ENCODE data around the gene TPO. TPM values are rescaled to one million over a fixed set of nuclear protein-coding genes. Genes with fewer than 3 reads are reported as not detected.

Gene TPO
- total RNA-seq, 2 donors from 2014 or later: 0.08 TPM; not detected in 1

DNA sequence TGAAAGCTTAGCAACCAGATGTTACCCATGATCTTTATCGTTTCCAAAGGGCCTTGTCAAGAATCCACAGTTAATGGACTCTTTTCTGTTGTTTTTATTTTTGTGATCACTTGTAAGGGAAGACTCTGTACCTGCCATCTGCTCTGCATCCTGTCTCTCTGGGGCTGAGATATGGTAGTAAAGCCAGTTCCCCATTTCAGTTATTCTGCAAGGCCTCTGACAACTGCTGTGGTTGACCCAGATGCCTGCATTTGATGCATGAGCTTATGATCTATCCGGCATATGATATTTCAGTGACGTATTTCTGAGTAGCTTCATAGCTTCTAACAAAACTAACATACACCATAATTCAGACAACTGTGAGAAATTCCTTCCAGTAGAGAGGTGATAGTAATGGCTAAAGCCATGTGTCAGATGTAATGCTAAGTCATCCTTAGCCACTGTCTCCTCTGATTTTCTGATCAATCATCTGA, 105.1 kb downstream of the TPO start:
- Mint-ChIP-seq H3K36me3 (ENCODE audit: low read depth) (no peaks in the 10 kb centered on the region), H3K27ac (peak overlapping the region; percentile 84), H3K4me1 (peaks cover 20% of the 10 kb centered on the region), H3K9me3 (no peaks in the 10 kb centered on the region), H3K27me3 (no peaks in the 10 kb centered on the region), H3K4me3 (peak overlapping the region; percentile 43)
- ATAC-seq (replicated peaks): peak; percentile 85

DNA sequence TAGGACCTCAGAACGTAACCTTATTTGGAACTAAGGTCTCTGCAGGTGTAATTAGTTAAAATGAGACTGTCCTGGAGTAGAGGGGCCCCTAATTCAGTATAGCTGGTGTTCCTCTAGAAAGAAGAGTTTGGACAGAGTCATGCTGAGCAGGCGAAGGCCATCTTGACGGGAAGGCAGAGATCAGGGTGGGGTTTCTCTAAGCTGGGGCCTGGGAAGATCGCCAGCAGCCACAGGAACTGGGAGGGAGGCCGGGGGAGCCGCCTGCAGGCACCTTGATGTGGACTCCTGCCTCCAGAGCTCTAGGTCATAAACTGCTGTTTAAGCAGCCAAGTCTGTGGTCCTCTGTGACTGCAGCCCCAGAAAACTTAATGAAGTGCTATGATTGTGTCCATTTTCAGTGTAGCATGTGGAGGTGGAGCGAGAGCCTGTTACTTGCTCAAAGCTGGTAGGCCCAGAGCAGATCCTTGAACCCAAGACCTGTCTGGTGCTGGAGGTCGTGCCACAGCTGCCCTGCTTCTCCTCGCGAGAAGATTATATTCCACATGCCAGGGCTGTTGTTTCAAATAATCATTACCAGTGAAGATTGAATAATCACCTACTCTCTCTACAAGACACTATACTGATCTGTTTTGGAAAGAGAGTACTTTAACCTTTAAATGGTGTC, 105.7 kb downstream of the TPO start:
- Mint-ChIP-seq H3K4me3 (peak overlapping the region; percentile 43), H3K9me3 (no peaks in the 10 kb centered on the region), H3K36me3 (ENCODE audit: low read depth) (no peaks in the 10 kb centered on the region), H3K4me1 (peaks cover 20% of the 10 kb centered on the region), H3K27me3 (no peaks in the 10 kb centered on the region), H3K27ac (peak overlapping the region; percentile 84)
- peak; percentile 15 for ATAC-seq (replicated peaks)

DNA sequence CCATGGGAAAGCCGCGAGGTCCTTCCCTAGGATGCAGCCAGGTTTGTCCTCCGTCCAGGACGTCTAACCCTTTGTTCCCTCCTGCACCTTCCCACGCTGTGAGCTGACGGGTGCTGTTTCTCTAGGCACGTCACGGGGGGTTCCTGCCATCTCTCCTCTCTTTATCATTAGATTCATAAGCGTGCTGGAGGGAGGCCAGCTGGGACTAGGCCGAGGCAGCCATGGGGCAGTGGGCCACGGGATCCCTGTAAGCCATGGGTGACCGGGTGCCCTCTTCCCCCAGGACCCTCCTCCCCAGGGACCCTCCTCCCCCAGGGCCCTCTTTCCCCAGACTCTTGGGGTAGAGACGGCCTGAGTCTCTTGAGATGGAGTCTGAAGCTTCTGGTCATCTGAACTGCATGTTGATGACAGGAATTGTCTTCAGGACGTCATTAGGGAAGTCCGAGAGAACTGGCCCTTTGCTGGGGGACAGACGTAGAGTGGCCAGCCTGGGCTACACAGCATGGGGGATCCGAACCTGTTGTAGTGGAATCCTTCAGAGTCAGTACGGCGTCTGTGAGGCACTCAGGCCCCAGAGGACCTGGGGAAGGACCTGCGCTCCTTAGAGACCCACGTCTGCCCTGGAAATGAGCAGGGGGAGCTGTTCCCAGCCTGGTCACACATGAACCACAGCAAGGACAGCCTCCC, 108.1 kb downstream of the TPO start:
- H3K27me3 Mint-ChIP-seq: no peaks in the 10 kb centered on the region
- no peak overlapping the region for H3K27ac Mint-ChIP-seq

DNA sequence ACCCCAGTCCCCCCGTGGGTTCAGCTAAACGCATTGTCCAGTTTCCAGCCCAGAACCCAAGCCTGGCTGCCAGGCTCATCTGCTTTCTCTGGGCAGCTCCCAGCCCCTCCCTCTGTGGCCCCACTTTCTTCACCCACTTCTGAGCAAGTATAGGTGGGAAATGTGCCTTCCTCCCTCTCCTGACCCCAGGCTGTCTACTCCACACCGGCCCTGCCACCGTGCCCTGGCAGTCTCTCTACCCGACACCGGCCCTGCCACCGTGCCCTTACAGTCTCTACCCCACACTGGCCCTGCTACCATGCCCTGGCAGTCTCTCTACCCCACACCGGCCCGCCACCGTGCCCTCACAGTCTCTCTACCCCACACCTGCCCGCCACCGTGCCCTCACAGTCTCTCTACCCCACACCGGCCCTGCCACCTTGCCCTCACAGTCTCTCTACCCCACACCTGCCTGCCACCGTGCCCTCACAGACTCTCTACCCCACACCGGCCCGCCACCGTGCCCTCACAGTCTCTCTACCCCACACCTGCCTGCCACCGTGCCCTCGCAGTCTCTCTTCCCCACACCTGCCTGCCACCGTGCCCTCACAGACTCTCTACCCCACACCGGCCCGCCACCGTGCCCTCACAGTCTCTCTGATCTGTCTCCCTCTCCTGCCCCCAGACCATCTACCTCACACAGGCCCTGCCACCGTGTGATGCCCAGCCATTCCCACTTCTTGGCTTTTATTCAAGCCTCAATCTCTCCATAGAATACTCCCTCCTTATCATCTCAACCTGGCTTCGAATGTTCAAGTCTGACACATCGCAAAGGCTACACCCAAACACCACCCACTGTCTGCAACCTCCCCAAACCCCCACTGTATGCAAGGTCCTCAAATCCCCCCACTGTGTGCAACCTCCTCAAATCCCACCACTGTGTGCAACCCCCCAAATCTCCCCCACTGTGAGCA, 108.9 kb downstream of the TPO start:
- Mint-ChIP-seq H3K9me3 (no peaks in the 10 kb centered on the region), H3K27ac (no peak overlapping the region), H3K36me3 (ENCODE audit: low read depth) (no peaks in the 10 kb centered on the region), H3K4me1 (peaks cover 16% of the 10 kb centered on the region), H3K27me3 (no peaks in the 10 kb centered on the region), H3K4me3 (no peak overlapping the region)
- ATAC-seq (replicated peaks): no peak

More for the DNA sequence above, 108.1 kb downstream of the TPO start:
- no peaks in the 10 kb centered on the region for H3K9me3 Mint-ChIP-seq
- H3K36me3 Mint-ChIP-seq (ENCODE audit: low read depth): no peaks in the 10 kb centered on the region
- H3K4me3 Mint-ChIP-seq: no peak overlapping the region
- ATAC-seq (replicated peaks): no peak
- peaks cover 16% of the 10 kb centered on the region for H3K4me1 Mint-ChIP-seq

DNA sequence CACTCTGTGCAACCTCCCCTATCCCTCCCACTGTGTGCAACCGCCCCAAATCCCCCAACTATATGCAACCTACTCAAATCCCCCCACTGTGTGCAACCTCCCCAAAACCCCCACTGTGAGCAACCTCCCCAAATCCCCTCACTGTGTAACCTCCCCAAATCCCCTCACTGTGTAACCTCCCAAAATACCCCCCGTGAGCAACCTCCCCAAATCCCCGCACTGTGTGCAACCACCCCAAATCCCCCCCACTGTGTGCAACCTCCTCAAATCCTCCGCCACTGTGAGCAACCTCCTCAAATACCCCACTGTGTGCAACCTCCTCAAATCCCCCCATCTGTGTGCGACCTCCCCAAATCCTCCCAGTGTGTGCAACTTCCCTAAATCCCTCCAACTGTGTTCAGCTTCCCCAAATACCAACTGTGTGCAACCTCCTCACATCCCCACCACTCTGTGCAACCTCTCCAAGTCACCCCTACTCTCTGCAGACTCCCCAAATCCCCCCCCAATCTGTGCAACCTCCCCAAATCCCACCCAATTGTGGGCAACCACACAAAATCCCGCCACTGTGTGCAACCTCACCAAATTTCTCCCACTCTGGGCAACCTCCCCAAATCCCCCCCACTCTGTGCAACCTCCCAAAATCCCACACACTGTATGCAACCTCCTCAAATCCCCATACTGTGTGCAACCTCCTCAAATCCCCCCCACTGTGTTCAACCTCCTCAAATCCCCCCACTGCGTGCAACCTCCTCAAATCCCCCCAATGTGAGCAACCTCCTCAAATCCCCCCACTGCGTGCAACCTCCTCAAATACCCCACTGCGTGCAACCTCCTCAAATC, 114.1 kb downstream of the TPO start:
- H3K27ac Mint-ChIP-seq: no peak overlapping the region
- no peaks in the 10 kb centered on the region for H3K4me1 Mint-ChIP-seq
- no peak for ATAC-seq (replicated peaks)
- no peaks in the 10 kb centered on the region for H3K36me3 Mint-ChIP-seq (ENCODE audit: low read depth)
- no peak overlapping the region for H3K4me3 Mint-ChIP-seq
- no peaks in the 10 kb centered on the region for H3K9me3 Mint-ChIP-seq
- no peaks in the 10 kb centered on the region for H3K27me3 Mint-ChIP-seq

DNA sequence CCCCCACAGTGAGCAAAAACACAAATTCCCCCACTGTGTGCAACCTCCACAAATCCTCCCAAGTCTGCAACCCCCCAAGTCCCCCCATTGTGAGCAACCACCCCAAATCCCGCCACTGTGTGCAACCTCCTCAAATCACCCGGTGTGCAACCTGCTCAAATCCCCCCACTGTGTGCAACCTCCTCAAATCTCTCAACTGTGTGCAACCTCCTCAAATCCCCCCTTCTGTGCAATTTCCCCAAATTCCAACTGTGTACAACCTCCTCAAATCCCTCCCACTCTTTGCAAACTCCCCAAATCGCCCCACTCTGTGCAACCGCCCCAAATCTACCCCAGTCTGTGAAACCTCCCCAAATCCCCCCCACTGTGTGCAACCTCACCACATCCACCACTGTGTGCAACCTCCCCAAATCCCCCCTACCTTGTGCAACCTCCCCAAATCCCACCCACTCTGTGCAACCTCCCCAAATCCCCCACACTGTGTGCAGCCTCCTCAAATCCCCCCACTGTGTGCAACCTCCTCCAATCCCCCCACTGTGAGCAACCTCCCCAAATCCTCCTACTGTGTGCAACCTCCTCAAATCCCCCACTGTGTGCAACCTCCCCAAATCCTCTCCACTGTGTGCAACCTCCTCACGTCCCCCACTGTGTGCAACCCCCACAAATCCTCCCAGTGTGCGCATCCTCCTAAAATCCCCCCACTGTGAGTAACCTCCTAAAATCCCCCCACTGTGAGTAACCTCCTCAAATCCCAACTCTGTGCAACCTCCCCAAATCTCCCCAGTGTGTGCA, 115.2 kb downstream of the TPO start:
- Mint-ChIP-seq H3K9me3 (no peaks in the 10 kb centered on the region), H3K36me3 (ENCODE audit: low read depth) (no peaks in the 10 kb centered on the region), H3K27ac (no peak overlapping the region), H3K27me3 (no peaks in the 10 kb centered on the region), H3K4me1 (no peaks in the 10 kb centered on the region), H3K4me3 (no peak overlapping the region)
- no peak for ATAC-seq (replicated peaks)

DNA sequence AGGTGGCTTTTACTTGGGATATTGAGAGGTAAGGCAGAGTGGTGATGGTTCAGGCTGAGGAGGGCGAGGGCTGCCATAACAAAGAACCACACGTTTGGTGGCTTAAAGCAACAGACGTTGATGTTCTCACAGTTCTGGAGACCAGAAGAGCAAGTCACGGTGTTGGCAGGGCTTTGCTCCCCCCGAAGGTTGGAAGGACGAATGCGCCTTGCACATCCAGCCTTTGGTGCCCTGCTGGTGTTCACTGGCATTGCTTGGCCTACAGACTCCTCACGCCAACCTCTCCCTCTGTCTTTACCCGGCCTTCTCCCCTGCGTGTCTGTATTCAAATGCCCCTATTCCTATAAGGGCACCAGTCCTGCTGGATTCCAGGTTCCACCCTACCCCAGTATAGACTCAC, 125.4 kb downstream of the TPO start:
- no peak overlapping the region for H3K4me3 Mint-ChIP-seq
- peak; percentile 16 for ATAC-seq (replicated peaks)
- no peaks in the 10 kb centered on the region for H3K9me3 Mint-ChIP-seq
- peaks cover 10% of the 10 kb centered on the region for H3K4me1 Mint-ChIP-seq
- no peaks in the 10 kb centered on the region for H3K36me3 Mint-ChIP-seq (ENCODE audit: low read depth)
- no peak overlapping the region for H3K27ac Mint-ChIP-seq
- peaks cover 12% of the 10 kb centered on the region for H3K27me3 Mint-ChIP-seq

DNA sequence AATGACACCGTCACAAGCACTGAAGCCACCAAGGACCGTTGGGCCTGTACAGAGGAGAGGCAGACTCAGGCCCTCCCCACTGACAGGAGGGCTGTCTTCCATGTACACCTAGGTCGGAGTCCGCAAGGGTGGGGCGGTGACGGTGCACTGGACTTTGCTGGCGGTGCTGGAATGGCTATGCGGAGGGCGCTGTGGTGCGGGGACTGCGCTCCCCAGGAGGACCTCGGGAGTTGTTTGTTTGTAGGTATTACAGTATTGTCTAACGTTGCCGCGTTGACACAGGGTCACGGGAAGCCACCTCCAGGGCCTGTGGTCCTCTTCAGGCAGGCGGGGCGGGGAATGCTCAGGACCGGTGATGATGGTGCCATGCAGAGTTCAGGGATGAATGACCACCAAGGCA, 126.2 kb downstream of the TPO start:
- no peak for ATAC-seq (replicated peaks)
- H3K4me3 Mint-ChIP-seq: no peak overlapping the region
- H3K36me3 Mint-ChIP-seq (ENCODE audit: low read depth): no peaks in the 10 kb centered on the region
- no peak overlapping the region for H3K27ac Mint-ChIP-seq
- H3K27me3 Mint-ChIP-seq: peaks cover 8% of the 10 kb centered on the region
- peaks cover 10% of the 10 kb centered on the region for H3K4me1 Mint-ChIP-seq
- no peaks in the 10 kb centered on the region for H3K9me3 Mint-ChIP-seq

DNA sequence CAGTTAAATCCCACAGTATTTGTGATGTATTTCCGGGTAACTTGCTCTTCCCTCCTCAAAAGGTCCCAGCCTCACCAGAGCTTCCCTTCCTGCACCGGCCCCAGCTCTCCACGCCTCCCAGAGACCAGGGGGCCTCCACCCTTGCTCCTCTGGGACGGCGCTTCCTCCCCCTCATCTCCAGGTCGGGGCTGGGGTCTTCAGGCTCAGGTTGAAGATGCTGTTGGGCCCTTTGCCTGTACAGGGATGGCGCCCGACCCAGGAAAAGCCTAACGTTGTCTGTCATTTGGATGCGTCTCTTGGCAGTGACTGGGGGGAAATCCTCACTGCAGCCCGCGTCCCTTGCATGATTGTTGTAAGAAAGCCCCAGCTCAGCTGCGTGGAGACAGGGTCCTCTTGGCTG, 126.7 kb downstream of the TPO start:
- peaks cover 3% of the 10 kb centered on the region for H3K27me3 Mint-ChIP-seq
- H3K27ac Mint-ChIP-seq: no peak overlapping the region
- no peaks in the 10 kb centered on the region for H3K9me3 Mint-ChIP-seq
- H3K4me1 Mint-ChIP-seq: peaks cover 10% of the 10 kb centered on the region
- H3K4me3 Mint-ChIP-seq: no peak overlapping the region
- no peak for ATAC-seq (replicated peaks)
- no peaks in the 10 kb centered on the region for H3K36me3 Mint-ChIP-seq (ENCODE audit: low read depth)

DNA sequence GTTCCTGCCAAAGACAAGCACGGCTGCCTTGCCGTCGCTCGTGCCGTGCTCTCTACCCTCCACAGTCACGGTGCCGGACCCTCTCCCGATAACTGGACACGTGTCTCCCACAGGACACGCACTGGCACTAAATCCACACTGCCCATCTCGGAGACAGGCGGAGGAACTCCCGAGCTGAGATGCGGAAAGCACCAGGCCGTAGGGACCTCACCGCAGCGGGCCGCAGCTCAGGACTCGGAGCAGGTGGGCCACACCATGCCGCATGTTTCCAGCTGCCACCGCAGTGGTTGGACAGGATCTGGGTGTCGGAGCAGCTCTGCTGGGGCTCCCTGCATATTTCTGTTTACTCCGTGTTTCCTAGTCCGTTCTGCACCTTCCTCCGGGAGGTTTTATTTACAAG, 127.2 kb downstream of the TPO start:
- H3K4me1 Mint-ChIP-seq: peaks cover 10% of the 10 kb centered on the region
- ATAC-seq (replicated peaks): no peak

DNA sequence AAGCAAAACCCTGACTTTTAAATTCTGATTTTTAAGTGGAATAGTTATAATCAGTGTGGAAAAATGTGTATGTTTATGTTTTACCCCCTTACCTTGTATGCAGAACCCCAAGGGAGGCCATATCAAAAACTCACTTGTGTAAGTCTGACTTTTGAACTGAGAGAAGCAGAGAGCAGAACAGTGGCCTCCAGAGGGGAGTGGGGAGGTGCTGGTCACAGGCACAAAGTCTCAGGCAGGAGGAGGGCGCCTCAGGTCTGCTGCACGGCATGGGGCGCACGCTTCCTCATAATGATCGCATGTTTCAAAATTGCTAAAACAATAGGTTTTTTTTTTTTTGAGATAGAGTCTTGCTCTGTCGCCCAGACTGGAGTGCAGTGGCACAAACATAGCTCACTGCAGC, 127.8 kb downstream of the TPO start:
- Mint-ChIP-seq H3K4me1 (peaks cover 10% of the 10 kb centered on the region), H3K4me3 (no peak overlapping the region), H3K27me3 (no peaks in the 10 kb centered on the region), H3K36me3 (ENCODE audit: low read depth) (no peaks in the 10 kb centered on the region), H3K9me3 (no peaks in the 10 kb centered on the region), H3K27ac (no peak overlapping the region)
- no peak for ATAC-seq (replicated peaks)

More for the DNA sequence above, 127.2 kb downstream of the TPO start:
- Mint-ChIP-seq H3K27ac (no peak overlapping the region), H3K27me3 (no peaks in the 10 kb centered on the region), H3K4me3 (no peak overlapping the region), H3K9me3 (no peaks in the 10 kb centered on the region), H3K36me3 (ENCODE audit: low read depth) (no peaks in the 10 kb centered on the region)

DNA sequence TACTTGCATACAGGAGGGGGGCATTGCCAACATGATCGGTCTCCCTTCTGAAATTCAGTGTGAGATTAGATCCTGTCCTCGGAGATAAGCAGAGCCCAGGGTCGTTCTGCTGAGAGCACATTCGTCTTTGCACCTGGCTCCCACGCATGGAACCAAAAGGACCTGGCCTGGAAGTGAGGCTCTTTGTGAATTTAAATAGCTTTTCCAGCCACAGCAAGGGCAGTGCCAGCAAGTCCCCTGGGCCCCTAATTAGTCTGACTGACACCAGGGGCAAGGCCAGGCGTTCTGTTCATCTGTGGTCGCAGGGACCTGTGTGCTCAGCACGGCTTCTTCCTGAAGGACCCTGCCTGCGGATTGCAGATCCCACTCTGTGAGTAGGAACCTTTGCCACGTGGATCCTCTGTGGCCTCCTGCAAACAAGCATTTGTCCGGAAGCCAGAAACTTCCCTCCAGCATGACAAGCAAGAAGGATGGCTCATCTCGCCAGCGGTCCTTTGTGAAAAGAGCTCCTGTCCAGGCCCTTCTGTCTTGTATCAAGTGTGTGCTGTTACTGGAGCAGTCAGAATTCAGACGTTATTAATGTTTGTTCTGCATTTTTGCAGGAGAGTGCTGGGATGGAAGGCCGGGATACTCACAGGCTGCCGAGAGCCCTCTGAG, 128.7 kb downstream of the TPO start:
- ATAC-seq (replicated peaks): no peak
- Mint-ChIP-seq H3K36me3 (ENCODE audit: low read depth) (no peaks in the 10 kb centered on the region), H3K9me3 (no peaks in the 10 kb centered on the region), H3K4me1 (peaks cover 16% of the 10 kb centered on the region), H3K27ac (no peak overlapping the region), H3K4me3 (no peak overlapping the region), H3K27me3 (no peaks in the 10 kb centered on the region)

DNA sequence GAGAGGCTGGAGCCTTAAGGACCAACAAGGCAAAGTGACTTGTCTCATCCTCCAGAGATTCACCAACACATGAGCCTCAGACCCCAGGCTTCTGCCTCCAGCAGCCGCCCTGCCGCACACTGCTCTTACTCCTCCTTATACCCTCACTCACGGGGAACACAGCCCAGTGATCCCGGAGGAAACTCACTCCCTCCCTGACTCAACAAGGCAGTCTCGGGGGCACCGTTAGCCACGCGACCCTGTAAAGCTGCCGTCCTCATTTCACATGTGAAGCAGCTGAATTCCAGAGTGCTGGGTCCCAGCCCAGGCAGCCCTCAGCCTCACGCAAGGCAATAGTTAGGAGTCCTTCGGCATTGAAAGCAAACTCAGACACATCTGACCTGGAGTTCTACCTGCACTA, 129.7 kb downstream of the TPO start:
- Mint-ChIP-seq H3K27me3 (no peaks in the 10 kb centered on the region), H3K36me3 (ENCODE audit: low read depth) (no peaks in the 10 kb centered on the region), H3K27ac (no peak overlapping the region), H3K4me1 (peaks cover 20% of the 10 kb centered on the region), H3K4me3 (no peak overlapping the region), H3K9me3 (no peaks in the 10 kb centered on the region)
- no peak for ATAC-seq (replicated peaks)

All from activated T-helper 17 cell treated with anti-CD3 and anti-CD28 coated beads, Interleukin-2, amount 50 U/mL, for 72 hours (primary cell).